Measurements from ENCODE around the gene IL17F. TPM values are rescaled to one million over a fixed set of nuclear protein-coding genes. Genes with fewer than 3 reads are reported as not detected.
A peak's percentile ranks its signal among the peaks of the same experiment; 100 is the strongest.

The IL17F gene
- total RNA-seq, 1 experiment from 2014 or later = not detected

GRCh38 chr6:52260634-52261033 is 16.3 kb upstream of the IL17F start:
- Mint-ChIP-seq H3K36me3 (ENCODE audit: insufficient read depth, unreplicated experiment) (peaks cover 25% of the 10 kb centered on the region), H3K27ac (ENCODE audit: low read depth, unreplicated experiment) (no peak overlapping the region), H3K4me1 (ENCODE audit: insufficient read depth, unreplicated experiment) (no peaks in the 10 kb centered on the region), H3K4me3 (ENCODE audit: unreplicated experiment) (no peak overlapping the region), H3K9me3 (ENCODE audit: unreplicated experiment) (no peaks in the 10 kb centered on the region), H3K27me3 (ENCODE audit: insufficient read depth, unreplicated experiment) (no peaks in the 10 kb centered on the region)
- POLR2A ChIA-PET = interaction anchor here (0.7 kb wide), 1 partner anchor 598 kb away, joined by 4 read pairs; no protein-coding TSS in a partner anchor
- CTCF ChIA-PET = interaction anchor here (0.6 to 7.9 kb wide), 5 partner anchors 10 to 160 kb away, joined by 3 to 178 read pairs (median 6); no protein-coding TSS in a partner anchor
- intact Hi-C loops (cut with micrococcal nuclease) = no loop called here
- BruUV-seq (replicated peaks) = no TSS peak
- DNase-seq (ENCODE audit: unreplicated experiment) = no peak
- TF ChIP-seq CTCF (IDR thresholded peaks at IDR 0.05; ENCODE audit: unreplicated experiment) = no peak

DNA sequence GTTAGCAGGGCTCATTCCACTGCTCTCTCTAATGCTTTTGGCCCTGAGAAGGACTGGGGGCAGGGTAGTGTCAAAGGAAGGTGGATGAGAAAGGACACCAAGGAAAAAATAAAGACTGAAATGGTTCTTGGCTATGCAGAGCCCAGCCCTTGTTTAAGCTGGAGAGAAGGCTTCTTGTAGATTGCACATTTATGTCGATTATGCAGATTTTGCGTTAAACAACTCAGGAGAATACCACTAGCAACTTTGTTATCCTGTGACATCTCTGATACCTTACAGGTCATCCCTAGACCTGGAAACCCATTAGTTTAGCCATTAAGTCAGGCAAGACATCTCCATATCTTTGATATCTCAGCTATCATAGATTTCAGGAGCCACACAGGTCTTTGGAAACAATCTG is 11.1 kb upstream of the IL17F start:
- POLR2A ChIA-PET = no interaction called here
- peaks cover 7% of the 10 kb centered on the region for H3K4me1 Mint-ChIP-seq (ENCODE audit: insufficient read depth, unreplicated experiment)
- CTCF ChIA-PET = interaction anchor here (1.4 to 2.2 kb wide), 2 partner anchors 9 to 21 kb away, joined by 3 to 11 read pairs; no protein-coding TSS in a partner anchor
- H3K36me3 Mint-ChIP-seq (ENCODE audit: insufficient read depth, unreplicated experiment) = no peaks in the 10 kb centered on the region
- no peak overlapping the region for H3K27ac Mint-ChIP-seq (ENCODE audit: low read depth, unreplicated experiment)
- intact Hi-C loops (cut with micrococcal nuclease) = no loop called here
- peaks cover 42% of the 10 kb centered on the region for H3K27me3 Mint-ChIP-seq (ENCODE audit: insufficient read depth, unreplicated experiment)
- BruUV-seq (replicated peaks) = no TSS peak
- no peak for DNase-seq (ENCODE audit: unreplicated experiment)
- no peak overlapping the region for H3K4me3 Mint-ChIP-seq (ENCODE audit: unreplicated experiment)
- TF ChIP-seq CTCF (IDR thresholded peaks at IDR 0.05; ENCODE audit: unreplicated experiment) = no peak
- no peaks in the 10 kb centered on the region for H3K9me3 Mint-ChIP-seq (ENCODE audit: unreplicated experiment)

DNA sequence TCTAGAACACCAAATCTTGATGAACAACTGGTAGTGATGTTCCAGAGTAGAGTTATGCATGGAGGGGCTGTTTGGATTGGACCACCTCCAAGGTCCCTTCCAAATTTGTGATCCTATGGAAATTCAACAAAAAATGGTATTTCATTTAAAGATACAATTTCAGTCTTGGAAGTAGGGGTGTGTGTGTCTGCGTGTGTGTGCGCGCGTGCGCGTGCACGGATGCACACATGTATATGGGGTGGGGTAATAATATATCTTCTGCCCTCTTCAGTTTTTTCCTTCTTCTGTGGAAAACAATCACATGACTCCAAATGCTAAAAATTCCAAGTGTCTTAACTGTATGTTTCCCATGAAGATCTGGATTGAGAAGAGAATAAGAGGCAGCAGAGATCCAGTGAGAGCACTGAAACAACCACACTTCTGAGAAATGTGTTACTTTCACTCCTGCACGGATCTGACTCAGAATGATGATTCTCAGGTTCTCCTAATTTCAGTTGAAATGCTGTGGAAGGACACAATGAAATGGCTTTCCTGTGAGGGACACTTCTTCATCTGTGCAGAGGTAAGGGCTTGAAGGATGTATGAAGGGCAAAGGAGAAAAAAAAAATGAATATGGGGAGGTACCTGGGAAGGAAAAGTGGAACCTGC is 10.6 kb upstream of the IL17F start:
- Mint-ChIP-seq H3K9me3 (ENCODE audit: unreplicated experiment) (no peaks in the 10 kb centered on the region), H3K4me1 (ENCODE audit: insufficient read depth, unreplicated experiment) (peaks cover 7% of the 10 kb centered on the region), H3K36me3 (ENCODE audit: insufficient read depth, unreplicated experiment) (no peaks in the 10 kb centered on the region), H3K4me3 (ENCODE audit: unreplicated experiment) (no peak overlapping the region), H3K27me3 (ENCODE audit: insufficient read depth, unreplicated experiment) (peaks cover 48% of the 10 kb centered on the region), H3K27ac (ENCODE audit: low read depth, unreplicated experiment) (no peak overlapping the region)
- ChIA-PET CTCF (interaction anchor here (1.4 to 2.2 kb wide), 2 partner anchors 9 to 20 kb away, joined by 3 to 11 read pairs; no protein-coding TSS in a partner anchor), POLR2A (no interaction called here)
- no peak for TF ChIP-seq CTCF (IDR thresholded peaks at IDR 0.05; ENCODE audit: unreplicated experiment)
- no TSS peak for BruUV-seq (replicated peaks)
- no peak for DNase-seq (ENCODE audit: unreplicated experiment)
- intact Hi-C loops (cut with micrococcal nuclease) = no loop called here

- Mint-ChIP-seq H3K4me1 (ENCODE audit: insufficient read depth, unreplicated experiment) (peaks cover 7% of the 10 kb centered on the region), H3K4me3 (ENCODE audit: unreplicated experiment) (no peak overlapping the region), H3K27me3 (ENCODE audit: insufficient read depth, unreplicated experiment) (peaks cover 55% of the 10 kb centered on the region), H3K36me3 (ENCODE audit: insufficient read depth, unreplicated experiment) (no peaks in the 10 kb centered on the region), H3K9me3 (ENCODE audit: unreplicated experiment) (no peaks in the 10 kb centered on the region), H3K27ac (ENCODE audit: low read depth, unreplicated experiment) (no peak overlapping the region)
- BruUV-seq (replicated peaks) = no TSS peak
- intact Hi-C loops (cut with micrococcal nuclease) = no loop called here
- no peak for TF ChIP-seq CTCF (IDR thresholded peaks at IDR 0.05; ENCODE audit: unreplicated experiment)
- CTCF ChIA-PET = interaction anchor here (0.6 to 5.6 kb wide), 4 partner anchors 10 to 80 kb away, joined by 3 to 48 read pairs (median 4); no protein-coding TSS in a partner anchor
- POLR2A ChIA-PET = no interaction called here
- peak; percentile 8 for DNase-seq (ENCODE audit: unreplicated experiment)
Observed at GRCh38 chr6:52253494-52253893, 9.2 kb upstream of the IL17F start.

All from MCF 10A (cell line).